Measurements from ENCODE around the gene PRRT3.

DNA sequence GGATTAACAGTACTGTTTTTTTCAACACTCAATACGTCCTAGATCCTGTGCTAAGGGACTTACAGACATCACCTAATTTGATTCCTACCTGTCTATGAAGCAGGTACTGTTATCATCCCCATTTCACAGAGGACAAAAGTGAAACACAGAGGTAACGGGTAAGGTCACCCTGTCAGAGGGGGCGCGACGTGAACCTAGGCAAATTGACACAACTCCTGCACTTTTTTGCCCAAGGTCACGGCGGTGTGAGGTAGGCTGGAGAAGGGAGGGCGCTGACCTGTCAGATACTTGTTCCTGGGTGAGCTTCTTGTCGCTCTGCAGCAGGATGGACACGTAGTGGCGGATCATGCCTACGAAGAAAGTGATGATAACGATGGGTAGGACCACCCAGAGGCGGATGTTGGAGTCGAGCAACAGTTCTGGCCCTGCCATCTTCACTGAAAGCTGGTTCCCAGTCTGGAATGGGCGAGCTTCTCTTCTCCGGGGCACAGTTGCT lies 34.1 kb upstream of the PRRT3 start:
- TF ChIP-seq GATA3 (IDR thresholded peaks at IDR 0.05; ENCODE audit: low read depth, low read length) (no peak), GATA2 (IDR thresholded peaks at IDR 0.05; ENCODE audit: low read depth, low read length) (no peak)
